Activated T-cell treated with anti-CD3 and anti-CD28 coated beads for 24 hours (primary cell): ENCODE measurements around the gene RGS7.
"Not testable (repeated sequence)": the region's sequence is repeated elsewhere in the genome, so short reads cannot be mapped to it uniquely, and the experiment has no call there.

Source experiments
- DNase-seq: peaks from one replicate; pipeline ENCODE4 v3.0.0-alpha.2; 2020; ENCODE audit warnings: low read depth

Gene RGS7

GRCh38 chr1:240976685-240977084 is 380.3 kb downstream of the RGS7 start:
- DNase-seq: no peak

DNA sequence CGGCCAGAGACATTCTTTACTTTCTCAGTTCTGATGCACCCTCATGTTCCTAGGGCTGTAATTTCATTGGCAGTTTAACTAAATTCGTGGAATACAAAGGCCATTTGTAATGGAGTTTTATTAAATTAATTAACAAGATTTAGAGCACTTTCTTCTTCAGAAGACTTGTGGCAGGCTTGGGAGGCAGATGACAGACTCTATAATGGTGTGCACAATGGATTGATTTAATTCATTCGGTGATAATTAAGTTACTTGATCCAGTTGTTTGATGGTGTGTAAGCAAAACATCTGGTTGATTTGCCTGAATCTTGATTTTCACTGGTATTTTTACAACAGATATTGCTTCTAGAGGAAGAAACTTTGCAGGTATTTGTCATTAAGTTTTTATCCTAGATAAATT is 383.1 kb downstream of the RGS7 start:
- DNase-seq: no peak

DNA sequence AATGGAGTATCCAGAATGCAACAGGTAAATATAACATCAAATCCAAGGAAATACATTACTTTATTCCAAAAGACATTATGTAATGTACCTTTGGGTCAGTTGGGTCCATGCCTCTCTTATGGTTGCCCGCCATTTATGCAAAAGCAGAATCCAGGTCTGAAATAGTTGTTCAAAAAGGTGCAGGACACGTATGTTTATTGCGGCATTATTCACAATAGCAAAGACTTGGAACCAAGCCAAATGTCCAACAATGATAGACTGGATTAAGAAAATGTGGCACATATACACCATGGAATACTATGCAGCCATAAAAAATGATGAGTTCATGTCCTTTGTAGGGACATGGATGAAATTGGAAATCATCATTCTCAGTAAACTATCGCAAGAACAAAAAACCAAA is 384.9 kb downstream of the RGS7 start:
- not testable (repeated sequence) for DNase-seq

GRCh38 chr1:240970253-240970652 is 386.8 kb downstream of the RGS7 start:
- no peak for DNase-seq

DNA sequence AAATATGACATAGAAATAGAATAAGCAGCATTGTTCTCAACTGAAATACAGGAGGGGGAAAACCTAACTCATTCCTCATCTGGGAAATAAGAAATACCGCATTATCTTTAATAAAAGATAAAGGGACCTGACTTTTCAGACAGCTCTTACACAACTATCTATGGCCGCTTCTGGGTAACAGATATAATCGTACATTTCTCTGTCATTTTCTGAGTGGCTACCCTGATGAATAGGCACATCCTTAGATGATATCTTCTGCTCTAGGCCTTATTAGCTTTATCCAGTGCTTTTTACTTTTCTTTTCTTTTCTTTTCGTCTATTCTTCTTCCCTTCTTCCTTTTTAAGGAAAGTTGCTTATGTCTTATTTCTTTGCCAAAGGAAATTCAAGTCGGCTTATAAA is 388.1 kb downstream of the RGS7 start:
- DNase-seq: no peak

DNA sequence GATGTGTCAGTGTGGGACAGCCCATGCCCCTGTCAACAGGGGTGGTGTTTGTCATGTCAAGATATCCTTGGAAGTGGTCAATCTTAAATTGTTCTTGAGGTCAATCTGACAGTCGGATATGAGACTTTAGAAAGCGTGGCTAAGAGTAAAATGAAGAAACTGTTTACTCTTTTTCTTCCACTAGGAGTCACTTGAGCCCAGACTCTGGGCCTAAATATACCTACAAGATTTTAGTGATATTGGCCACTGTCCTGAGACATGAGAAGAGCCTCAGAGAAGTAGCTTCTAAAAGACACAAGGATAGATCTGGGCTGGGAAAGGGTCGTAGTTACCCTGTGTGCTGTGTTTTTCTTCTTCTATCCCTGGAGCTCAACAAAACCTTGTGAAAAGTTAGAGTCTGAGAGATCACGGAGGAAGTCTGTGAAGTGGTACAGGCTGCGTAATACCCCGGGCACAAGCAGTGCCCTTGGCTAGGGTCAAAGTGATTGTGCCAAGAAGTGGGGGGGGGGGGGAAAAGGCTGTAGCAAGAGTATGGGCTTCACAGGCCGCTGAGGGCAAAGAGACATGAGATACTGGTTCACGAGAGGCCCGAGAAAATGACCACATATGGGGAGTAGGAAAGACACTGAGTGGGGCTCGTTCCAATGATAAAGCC is 389.8 kb downstream of the RGS7 start:
- no peak for DNase-seq

GRCh38 chr1:240965581-240966091 is 391.4 kb downstream of the RGS7 start:
- DNase-seq: no peak

DNA sequence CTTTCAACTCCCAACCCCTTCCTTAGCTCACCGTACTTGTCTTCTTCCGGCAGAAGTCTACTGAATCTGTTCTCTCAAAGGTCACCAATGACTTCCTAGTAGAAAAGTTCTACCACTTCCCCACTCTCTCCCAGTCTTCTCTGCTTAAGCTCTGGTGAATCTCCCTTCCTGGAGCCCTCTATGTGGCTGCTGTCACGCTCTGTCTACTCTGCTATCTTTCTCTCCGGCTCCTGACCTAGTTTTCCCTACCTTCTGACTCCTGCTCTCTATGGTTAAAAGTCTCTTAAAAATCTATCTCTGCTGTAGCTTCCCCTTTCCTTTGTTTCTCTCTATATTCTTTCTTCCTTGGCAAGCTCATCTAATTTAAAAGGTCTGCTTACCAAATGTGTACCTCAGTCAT is 394.9 kb downstream of the RGS7 start:
- no peak for DNase-seq

DNA sequence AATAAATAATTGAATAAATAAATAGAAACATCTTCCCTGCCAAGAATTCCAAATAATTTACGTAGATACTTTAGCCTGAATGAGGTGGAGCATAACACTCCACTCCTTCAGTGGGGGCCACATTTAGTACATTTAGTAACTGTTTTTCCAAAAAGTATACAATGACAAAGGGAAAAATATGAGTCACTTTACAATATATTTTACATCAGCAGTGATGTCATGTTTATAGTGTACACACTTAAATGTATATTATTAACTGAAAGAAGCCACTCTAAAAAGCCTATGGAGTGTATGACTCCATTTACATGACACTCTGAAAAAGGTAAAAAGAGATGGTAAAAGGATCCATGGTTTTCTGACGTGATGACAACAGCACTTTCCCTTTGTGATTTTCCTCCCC is 400.6 kb downstream of the RGS7 start:
- DNase-seq: no peak

DNA sequence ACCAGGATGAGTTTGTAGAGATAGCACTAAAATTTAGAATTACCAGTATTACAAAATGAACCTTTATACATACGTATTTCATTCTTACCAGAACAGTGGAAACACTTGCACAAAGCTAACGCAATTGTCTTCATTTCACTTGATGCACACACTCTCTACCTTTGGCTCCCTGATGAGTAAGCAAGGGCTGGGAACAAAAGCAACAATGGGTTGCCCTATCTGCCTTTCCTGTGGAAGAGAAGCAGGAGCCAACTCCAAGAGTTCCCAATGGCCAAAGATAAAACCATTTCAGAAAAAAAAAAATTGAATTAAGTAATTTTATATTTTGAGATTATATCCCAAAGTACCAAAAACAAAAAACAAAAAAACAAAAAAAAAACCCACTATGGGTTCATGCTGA is 401.0 kb downstream of the RGS7 start:
- no peak for DNase-seq

- DNase-seq: no peak
Measured at GRCh38 chr1:240947438-240948224, 409.4 kb downstream of the RGS7 start.

GRCh38 chr1:240946926-240947325 is 410.1 kb downstream of the RGS7 start:
- DNase-seq: no peak

DNA sequence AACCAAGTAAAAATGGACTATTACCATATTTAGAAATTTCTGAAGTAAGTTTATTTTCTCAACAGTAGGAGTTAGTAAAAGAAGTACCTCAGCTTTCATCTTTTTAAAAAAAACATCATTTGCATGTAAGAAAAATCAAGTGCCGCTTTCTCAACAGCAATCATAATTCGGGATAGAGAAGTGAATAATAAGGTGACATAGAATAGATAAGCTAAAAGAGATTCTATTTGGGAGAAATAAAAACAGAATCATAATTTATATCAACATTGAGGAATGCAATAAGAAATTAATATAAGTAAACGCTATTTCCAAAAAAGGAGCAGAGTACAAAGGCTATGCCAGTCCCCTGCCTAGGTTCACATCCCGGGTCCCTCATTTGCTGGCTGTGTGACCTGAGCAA is 414.1 kb downstream of the RGS7 start:
- DNase-seq: no peak

DNA sequence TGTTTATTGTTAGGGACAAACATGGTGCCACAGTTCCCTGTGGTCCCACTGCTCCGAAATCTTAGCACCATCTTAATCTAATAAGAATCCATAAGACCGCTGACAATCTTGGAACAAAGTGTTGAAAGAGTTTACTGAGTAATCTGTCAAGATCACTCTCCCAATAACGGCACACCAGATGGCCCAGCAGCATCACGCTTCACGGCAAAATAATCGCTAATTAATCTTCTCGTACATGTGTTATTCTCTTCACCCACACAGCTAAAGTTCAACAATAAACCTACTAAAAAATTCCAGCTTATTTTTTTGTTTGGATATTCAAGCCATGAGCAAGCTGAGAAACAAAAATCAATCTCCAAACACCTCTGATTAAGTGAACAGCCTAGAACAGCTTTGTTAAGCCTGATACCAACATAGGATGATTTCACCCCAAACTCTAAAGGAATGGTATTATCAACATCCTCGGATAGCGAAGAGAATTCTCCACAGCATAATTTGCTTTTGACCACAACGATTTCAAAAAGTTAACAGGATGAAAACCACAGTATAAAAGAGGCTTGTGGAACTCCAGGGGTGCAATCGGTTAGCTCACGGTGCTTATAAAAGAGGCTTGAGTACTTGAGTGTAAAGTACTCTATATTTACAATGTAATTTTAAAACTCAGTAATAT is 415.2 kb downstream of the RGS7 start:
- DNase-seq: no peak

GRCh38 chr1:240936911-240937668 is 419.9 kb downstream of the RGS7 start:
- DNase-seq: no peak

- DNase-seq: no peak
Measured at GRCh38 chr1:240935920-240936319, 421.1 kb downstream of the RGS7 start.

DNA sequence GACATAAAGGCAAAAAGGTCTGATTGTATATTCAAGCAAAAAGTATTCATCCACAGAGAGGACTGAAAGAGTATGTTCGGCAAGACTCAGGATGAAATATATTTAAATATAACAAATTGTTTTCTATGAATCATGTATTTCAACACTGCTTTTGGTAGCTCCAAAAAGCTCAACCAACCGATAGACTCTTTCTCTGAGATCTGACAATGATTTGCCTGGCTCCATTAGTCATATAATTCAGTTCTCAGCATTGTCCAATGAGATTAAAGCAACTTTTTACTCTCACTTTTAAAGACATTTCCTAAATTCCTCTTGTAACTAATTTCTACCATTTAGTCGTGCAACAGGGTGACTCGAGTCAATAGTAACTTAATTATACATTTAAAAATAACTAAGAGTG is 426.0 kb downstream of the RGS7 start:
- DNase-seq: no peak

DNA sequence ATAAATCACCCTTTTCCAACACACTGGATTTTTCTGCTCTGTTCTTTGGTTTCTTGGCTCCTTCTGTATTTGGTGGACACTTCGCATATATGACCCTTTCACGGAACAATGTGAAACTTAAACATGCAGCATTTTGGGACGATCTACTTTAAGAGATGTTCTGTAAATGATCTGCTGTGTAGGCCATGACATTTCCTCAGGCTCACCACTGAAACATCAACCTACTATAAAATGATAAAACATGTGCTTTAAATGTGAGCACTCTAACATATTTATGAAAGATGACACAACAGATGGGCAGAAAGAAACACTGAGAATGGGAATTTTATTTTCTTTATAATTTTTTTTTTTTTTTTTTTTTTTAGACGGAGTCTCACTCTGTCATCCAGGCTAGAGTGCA is 428.7 kb downstream of the RGS7 start:
- no peak for DNase-seq

DNA sequence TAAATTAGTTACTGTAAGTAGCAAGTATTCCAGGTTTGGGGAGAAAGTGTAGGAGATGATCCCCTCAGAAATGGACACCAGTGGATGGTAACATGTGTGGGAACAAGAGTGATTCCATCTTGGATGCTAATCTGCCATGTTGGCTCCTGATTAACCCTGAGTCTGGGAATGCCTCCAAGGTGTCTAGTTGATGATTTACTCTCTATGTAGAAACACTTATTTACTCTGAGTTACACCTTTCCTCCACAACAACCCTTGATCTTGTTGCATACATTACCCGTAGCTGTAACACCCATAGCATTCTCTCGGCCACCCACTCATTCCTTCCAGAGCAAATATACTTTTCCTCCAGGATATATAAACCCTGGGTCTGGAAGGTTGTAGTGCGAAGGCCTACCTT is 429.2 kb downstream of the RGS7 start:
- DNase-seq: no peak

GRCh38 chr1:240925273-240925672 is 431.7 kb downstream of the RGS7 start:
- no peak for DNase-seq

- DNase-seq: no peak
Measured at GRCh38 chr1:240917976-240918375, 439.0 kb downstream of the RGS7 start.

DNA sequence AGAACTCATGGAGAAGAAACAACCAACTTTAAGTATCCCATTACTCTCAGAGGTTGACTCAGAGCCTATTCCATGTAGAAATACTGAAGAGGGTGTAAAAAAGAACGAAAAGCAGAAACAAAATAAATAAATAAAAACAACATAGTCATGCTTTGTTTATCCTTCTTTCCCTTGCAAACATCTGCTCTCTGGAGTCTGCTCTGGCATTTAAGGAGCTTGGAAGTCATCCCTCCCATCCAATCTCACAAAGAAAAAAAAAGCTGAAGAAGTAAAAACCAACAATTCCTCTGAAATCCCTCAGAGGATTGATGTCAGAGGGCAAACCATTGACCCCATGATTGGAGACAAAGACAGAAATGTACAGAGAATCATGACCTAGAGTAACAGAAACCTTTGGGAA is 442.5 kb downstream of the RGS7 start:
- DNase-seq: no peak
